Tibial artery (tissue), 4 donors: ENCODE results near the gene SF3A1.
A peak's percentile ranks its signal among the peaks of the same experiment; 100 is the strongest.

Source experiments
- DNase-seq, 2 donors: peaks; one replicate each; pipeline ENCODE4 v3.0.0-alpha.2; 2019
- H3K27ac ChIP-seq, 2 donors: fragments of 200-600 bp; sonication (generic) in 1 of 2; 1 replicate in 1 of 2; 2 replicates in 1 of 2; pipeline ENCODE4 v1.5.1; 2018 to 2019; ENCODE audit warnings: mild to moderate bottlenecking in 1 of 2
- H3K27me3 ChIP-seq, 2 donors: fragments of 200-600 bp; sonication (generic) in 1 of 2; one replicate each; pipeline versions ENCODE4 v1.5.1 to v1.6.0; 2016 to 2019
- H3K36me3 ChIP-seq, 3 donors: fragments of 200-600 bp; sonication (generic) in 2 of 3; one replicate each; pipeline ENCODE4 v1.5.1; 2016 to 2019; ENCODE audit warnings: mild to moderate bottlenecking in 2 of 3
- H3K4me1 ChIP-seq, 4 donors: fragments of 200-600 bp; sonication (generic) in 2 of 4; 1 replicate in 3 of 4; 2 replicates in 1 of 4; pipeline ENCODE4 v1.5.1; 2016 to 2019
- H3K4me3 ChIP-seq, 2 donors: fragments of 200-600 bp; sonication (generic) in 1 of 2; 1 replicate in 1 of 2; 2 replicates in 1 of 2; pipeline ENCODE4 v1.5.1; 2018 to 2019; ENCODE audit warnings: mild to moderate bottlenecking in 2 of 2
- H3K9me3 ChIP-seq, 3 donors: fragments of 200-600 bp; sonication (generic) in 1 of 3; one replicate each; pipeline ENCODE4 v1.5.1; 2016 to 2019
- intact Hi-C: fragments of 100-400 bp; cut with DNase I; formaldehyde crosslinking; loops from one replicate; pipeline ENCODE4 v1.15.0; 2023; ENCODE audit warnings: low total_unique reads
- TF ChIP-seq, protein P1 (sequence below), 2 experiments: fragments of 200-600 bp in 1 of 2; fragments of 450-650 bp in 1 of 2; IDR thresholded peaks; one replicate each; pipeline ENCODE4 v1.5.1; 2017 to 2019; ENCODE audit warnings: antibody characterized with exemption in 2 of 2, mild to moderate bottlenecking in 1 of 2, moderate library complexity in 1 of 2

The SF3A1 gene

DNA sequence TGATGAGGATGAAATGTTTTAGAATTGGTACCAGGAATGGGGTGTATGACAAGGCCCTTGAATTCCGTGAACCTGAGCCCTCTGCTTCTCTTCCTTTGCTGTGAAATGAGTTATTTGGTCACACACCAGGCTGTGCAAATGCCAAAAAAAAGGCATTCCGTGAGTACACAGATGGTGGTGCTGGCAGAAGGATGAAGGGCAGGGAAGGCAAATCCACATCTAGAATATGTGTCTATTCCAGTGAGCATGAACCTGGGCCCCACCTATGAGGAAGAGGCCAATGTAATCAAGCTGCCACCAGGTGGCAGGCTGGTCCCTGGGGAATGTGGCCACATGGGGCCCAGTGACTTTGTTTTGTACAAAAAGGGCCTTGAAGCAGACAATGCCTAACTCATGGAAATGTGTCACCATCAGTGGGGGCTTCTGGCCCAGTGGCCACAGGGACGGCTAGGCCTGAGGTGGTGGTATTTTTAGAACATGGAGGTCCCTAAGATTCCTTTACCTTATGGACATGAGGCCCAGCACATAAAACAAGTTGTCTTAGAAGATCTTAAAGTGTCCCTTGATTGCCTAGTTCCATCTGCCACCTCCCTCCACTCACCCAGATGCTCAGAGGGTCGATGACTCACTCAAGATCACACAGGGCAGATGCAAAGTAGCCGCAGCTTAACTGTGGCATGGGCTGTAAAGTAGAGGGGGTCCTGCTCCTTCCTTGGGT, 34.4 kb upstream of the SF3A1 start:
- no peaks in the 10 kb centered on the region for H3K36me3 ChIP-seq
- H3K4me1 ChIP-seq: peaks cover 0 to 13% (median 9%) of the 10 kb centered on the region in 4 donors
- no peak overlapping the region for H3K27ac ChIP-seq
- DNase-seq: peak in 1 of 2 donors; percentile 44
- peaks cover 0 to 28% of the 10 kb centered on the region in 2 donors for H3K27me3 ChIP-seq
- intact Hi-C loops: no loop called here
- TF ChIP-seq, protein P1, sequence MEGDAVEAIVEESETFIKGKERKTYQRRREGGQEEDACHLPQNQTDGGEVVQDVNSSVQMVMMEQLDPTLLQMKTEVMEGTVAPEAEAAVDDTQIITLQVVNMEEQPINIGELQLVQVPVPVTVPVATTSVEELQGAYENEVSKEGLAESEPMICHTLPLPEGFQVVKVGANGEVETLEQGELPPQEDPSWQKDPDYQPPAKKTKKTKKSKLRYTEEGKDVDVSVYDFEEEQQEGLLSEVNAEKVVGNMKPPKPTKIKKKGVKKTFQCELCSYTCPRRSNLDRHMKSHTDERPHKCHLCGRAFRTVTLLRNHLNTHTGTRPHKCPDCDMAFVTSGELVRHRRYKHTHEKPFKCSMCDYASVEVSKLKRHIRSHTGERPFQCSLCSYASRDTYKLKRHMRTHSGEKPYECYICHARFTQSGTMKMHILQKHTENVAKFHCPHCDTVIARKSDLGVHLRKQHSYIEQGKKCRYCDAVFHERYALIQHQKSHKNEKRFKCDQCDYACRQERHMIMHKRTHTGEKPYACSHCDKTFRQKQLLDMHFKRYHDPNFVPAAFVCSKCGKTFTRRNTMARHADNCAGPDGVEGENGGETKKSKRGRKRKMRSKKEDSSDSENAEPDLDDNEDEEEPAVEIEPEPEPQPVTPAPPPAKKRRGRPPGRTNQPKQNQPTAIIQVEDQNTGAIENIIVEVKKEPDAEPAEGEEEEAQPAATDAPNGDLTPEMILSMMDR (IDR thresholded peaks at IDR 0.05): peak; percentile 48 to 64
- no peak overlapping the region for H3K4me3 ChIP-seq
- no peaks in the 10 kb centered on the region for H3K9me3 ChIP-seq

DNA sequence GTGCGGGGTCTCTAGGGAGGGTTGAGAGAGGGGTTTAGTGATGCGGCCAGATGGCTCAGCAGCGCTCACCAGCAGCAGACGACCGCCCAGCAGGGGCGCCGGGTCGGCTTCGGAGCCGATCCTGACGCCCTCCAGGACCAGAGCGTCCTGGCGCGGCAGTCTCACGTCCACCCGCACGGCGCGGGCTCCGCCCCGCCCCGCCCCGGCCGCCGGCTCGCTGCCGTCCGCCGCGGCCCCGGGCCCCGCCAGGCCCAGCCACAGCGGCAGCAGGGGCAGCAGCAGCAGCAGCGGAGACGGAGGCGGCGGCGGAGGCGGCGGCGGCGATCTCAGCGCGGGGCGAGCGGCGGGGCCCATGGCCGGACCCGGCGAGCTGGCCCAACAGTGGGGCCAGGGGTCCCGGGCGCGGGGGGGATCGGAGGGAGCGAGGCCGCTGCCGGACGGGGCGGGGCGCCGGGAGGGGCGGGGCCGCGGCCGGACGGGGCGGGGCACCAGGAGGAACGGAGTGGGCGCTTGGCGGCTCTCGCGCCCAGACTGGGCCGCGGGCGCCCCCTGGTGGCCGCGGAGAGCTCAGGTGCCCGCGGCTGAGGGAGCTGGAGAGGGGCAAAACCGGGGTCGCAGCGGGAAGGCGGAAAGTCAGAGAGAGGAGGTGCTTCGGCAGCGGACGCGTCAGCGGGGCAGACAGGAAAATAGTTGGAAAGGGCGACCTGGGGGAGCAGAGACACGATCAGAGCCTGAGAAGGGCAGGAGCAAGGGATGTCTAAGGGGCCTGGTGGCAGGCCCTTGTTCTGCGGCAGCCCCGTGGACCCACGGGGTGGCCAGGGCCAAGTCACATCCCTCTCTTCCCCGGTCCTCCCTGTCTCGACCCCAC, 30.5 kb upstream of the SF3A1 start, which contains the start of gene RNF215:
RNF215 (minus strand) TSS at position 452 of the 868 bp plus-strand sequence; CDS start at position 354, 98 bp downstream.
- no peaks in the 10 kb centered on the region for H3K9me3 ChIP-seq
- TF ChIP-seq, protein P1 (IDR thresholded peaks at IDR 0.05): peak; percentile 85 to 92
- peaks cover 0 to 23% (median 0%) of the 10 kb centered on the region in 3 donors for H3K36me3 ChIP-seq
- no peaks in the 10 kb centered on the region for H3K27me3 ChIP-seq
- intact Hi-C loops: loop anchor here (1.0 to 5.0 kb wide), 3 partner anchors 100 to 280 kb away; no protein-coding TSS in a partner anchor
- peak; percentile 65 to 91 for DNase-seq
- peaks cover 0 to 15% (median 12%) of the 10 kb centered on the region in 4 donors for H3K4me1 ChIP-seq
- H3K27ac ChIP-seq: peak within 1 kb of the TSS; percentile 65 to 84
- peak within 1 kb of the TSS; percentile 60 to 62 for H3K4me3 ChIP-seq

DNA sequence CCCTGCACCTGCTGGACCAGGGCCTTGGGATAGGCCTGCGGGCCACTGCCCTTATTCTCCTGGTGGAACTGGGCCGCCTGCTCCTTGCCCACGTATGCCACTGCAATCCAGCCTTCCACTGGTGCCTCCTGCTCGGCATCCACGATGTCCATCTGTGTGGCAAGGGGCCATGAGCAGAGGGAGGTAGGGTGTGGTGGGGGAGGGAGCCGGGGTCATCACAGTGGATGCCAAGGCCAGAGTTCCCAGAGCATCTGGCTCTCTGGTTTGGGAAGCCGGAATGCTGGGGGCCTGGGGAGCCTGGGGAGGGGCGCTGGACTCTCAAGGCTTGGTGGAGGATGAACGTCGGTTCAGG, 29.9 kb upstream of the SF3A1 start:
- intact Hi-C loops: loop anchor here (2.0 to 5.0 kb wide), 2 partner anchors 124 to 279 kb away; no protein-coding TSS in a partner anchor
- Histone ChIP-seq H3K36me3 (peaks cover 0 to 29% (median 3%) of the 10 kb centered on the region in 3 donors), H3K27ac (peak overlapping the region; percentile 65 to 84), H3K27me3 (no peaks in the 10 kb centered on the region), H3K4me1 (peaks cover 0 to 15% (median 12%) of the 10 kb centered on the region in 4 donors), H3K4me3 (peak overlapping the region; percentile 60 to 62), H3K9me3 (no peaks in the 10 kb centered on the region)
- no peak for DNase-seq
- TF ChIP-seq, protein P1 (IDR thresholded peaks at IDR 0.05): no peak

DNA sequence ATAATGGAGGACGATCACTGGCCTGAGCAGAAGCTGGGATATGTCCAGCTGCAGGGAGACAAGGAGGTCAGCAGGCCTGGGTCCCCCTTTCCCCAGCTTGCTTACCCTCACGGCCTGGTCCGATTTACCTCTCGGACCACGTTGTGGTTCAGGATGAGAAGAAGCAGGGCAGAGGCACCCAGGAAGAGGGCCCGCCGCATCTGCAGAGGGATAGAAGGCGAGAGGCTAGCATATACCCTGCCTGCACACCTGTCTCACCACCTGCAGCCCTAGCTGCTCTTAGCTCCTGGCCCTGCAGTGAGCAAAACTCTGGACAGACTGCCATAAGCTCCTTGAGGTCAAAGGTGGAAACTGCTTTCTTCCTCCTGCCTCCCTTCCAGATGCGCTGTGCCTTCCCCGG, 29.2 kb upstream of the SF3A1 start:
- Histone ChIP-seq H3K27me3 (no peaks in the 10 kb centered on the region), H3K9me3 (no peaks in the 10 kb centered on the region), H3K4me1 (peaks cover 0 to 15% (median 12%) of the 10 kb centered on the region in 4 donors), H3K27ac (peak overlapping the region in 1 of 2 donors; percentile 84), H3K4me3 (no peak overlapping the region), H3K36me3 (peaks cover 0 to 35% (median 8%) of the 10 kb centered on the region in 3 donors)
- TF ChIP-seq, protein P1 (IDR thresholded peaks at IDR 0.05): no peak
- no peak for DNase-seq
- intact Hi-C loops: loop anchor here (2.0 to 5.0 kb wide), 2 partner anchors 123 to 279 kb away; no protein-coding TSS in a partner anchor

DNA sequence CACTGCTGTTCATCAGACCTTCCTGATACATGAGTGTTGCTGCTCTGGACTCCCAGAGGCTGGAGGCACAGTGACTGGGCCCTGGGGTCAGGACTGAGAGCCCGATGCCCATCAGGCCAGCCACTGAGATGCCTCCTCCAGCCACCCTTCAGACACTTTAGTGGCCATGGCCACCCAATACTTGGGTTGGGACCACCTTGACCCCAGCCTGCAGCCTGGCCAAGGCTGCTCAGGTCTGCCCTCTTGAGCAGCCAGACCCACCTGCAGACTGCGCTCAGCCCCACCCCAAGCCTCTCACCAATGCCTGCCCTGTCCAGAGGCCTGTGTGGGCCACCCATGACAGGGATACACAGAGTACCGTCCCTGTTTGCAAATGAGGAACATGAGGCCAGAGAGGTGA, 26.4 kb upstream of the SF3A1 start:
- H3K9me3 ChIP-seq: no peaks in the 10 kb centered on the region
- intact Hi-C loops: no loop called here
- H3K27me3 ChIP-seq: no peaks in the 10 kb centered on the region
- H3K36me3 ChIP-seq: peaks cover 0 to 60% (median 24%) of the 10 kb centered on the region in 3 donors
- H3K4me1 ChIP-seq: peaks cover 0 to 15% (median 12%) of the 10 kb centered on the region in 4 donors
- DNase-seq: no peak
- H3K4me3 ChIP-seq: no peak overlapping the region
- TF ChIP-seq, protein P1 (IDR thresholded peaks at IDR 0.05): no peak
- no peak overlapping the region for H3K27ac ChIP-seq
